Testis (tissue), 3 donors: ENCODE data around the gene SLX9. TPM values are rescaled to one million over a fixed set of nuclear protein-coding genes. Genes with fewer than 3 reads are reported as not detected.

Experiments
- DNase-seq: peaks from one replicate; pipeline ENCODE4 v3.0.0-alpha.2; 2019
- H3K27ac ChIP-seq, 2 donors: fragments of 200-600 bp; sonication (generic); one replicate each; pipeline ENCODE4 v1.5.1; 2019
- H3K27me3 ChIP-seq: fragments of 200-600 bp; sonication (generic); one replicate; pipeline ENCODE4 v1.5.1; 2019
- H3K36me3 ChIP-seq: fragments of 200-600 bp; sonication (generic); one replicate; pipeline ENCODE4 v1.5.1; 2017; ENCODE audit warnings: low read depth; ENCODE audit errors: missing control alignments
- H3K4me1 ChIP-seq: fragments of 200-600 bp; sonication (generic); one replicate; pipeline ENCODE4 v1.5.1; 2019
- H3K4me3 ChIP-seq, 2 donors: fragments of 200-600 bp; sonication (generic); one replicate each; pipeline ENCODE4 v1.5.1; 2017 to 2019
- H3K9me3 ChIP-seq: fragments of 200-600 bp; sonication (generic); one replicate; pipeline ENCODE4 v1.5.1; 2017
- POLR2A ChIP-seq: fragments of 450-650 bp; IDR thresholded peaks from one replicate; pipeline ENCODE4 v1.6.1; 2017; ENCODE audit warnings: antibody characterized with exemption, mild to moderate bottlenecking, moderate library complexity
- WGBS, 2 donors: methylation state at CpG; one replicate each; pipeline ENCODE4 v1.1.5; 2018; 5-methylcytosine and 5-hydroxymethylcytosine counted together
- intact Hi-C: fragments of 100-400 bp; cut with DNase I; formaldehyde crosslinking; loops from one replicate; pipeline ENCODE4 v1.15.1; 2023; ENCODE audit warnings: low total_unique reads
- polyA plus RNA-seq: library from polyadenylated mRNA; stranded (reverse); fragments of 350-450 nt; fragmentation: Illumina TruSeq; extraction: RNeasy Lipid Tissue Mini Kit (QIAGEN cat#74804); gene quantifications from one replicate; pipeline ENCODE4 v1.2.3, GENCODE V29; 2014; ENCODE audit warnings: low read depth, low replicate concordance; ENCODE audit not compliant: insufficient read depth
- total RNA-seq, 2 donors: library from RNA; depleted of rRNA; stranded (reverse); fragments of >200 nt; gene quantifications; one replicate each; pipeline ENCODE4 v1.2.3, GENCODE V29; 2016
- TF ChIP-seq, protein P1 (sequence below), 3 experiments: fragments of 450-650 bp in 2 of 3; fragments of 200-600 bp in 1 of 3; sonication (generic) in 1 of 3; IDR thresholded peaks; one replicate each; pipeline ENCODE4 v1.5.1; 2016 to 2019; ENCODE audit warnings: antibody characterized with exemption in 3 of 3, mild to moderate bottlenecking in 2 of 3, moderate library complexity in 1 of 3

The SLX9 gene
- total and polyA plus RNA-seq, 3 donors from 2014 or later: 30.8 to 46.2 (median 31.9) TPM

DNA sequence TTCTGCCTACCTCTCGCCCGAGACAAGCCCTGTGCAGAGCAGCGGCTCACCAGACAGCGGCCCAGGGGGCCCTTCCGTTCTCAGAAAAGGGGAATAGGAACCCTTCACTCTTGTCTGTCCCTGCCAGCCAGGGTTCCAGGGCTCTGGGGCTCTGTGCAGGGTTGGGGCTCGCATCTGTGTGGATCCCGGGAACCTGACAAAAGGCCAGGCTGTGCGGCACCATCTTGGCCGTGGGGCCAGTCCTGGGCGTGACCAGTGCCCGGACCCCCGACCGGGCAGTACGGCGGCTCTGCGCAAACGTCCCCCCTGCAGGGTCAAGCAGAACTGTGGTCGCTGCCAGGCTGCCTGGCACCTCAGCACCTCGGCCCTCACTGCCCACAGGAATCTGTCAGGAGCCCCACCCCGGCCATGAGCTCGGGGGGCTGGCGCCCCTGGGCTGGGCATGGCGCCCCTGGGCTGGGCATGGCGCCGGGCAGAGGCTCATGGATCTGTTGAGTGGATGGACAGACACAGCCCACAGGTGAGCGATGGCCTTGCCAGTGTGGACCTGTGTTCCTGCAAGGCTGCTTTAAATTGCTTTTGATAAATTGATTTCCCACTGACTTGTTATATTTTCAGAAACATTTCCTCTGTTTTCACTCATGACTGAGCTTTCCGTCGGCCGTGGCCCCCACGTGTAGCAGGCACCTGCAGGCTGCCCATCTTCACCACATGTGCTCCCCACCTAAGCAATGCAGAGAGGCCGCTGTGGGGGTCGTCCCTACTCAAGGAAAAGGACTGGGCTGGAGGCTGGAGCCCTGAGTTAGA, 59.0 kb downstream of the SLX9 start:
- DNase-seq: no peak
- Histone ChIP-seq H3K36me3 (no peaks in the 10 kb centered on the region), H3K27ac (no peak overlapping the region), H3K4me3 (no peak overlapping the region), H3K27me3 (no peaks in the 10 kb centered on the region), H3K9me3 (no peaks in the 10 kb centered on the region), H3K4me1 (no peaks in the 10 kb centered on the region)
- 87 to 93% methylated on average over 16 to 32 of the region's 32 CpGs for WGBS, 2 donors
- intact Hi-C loops: no loop called here
- TF ChIP-seq POLR2A: no peak
- TF ChIP-seq, protein P1, sequence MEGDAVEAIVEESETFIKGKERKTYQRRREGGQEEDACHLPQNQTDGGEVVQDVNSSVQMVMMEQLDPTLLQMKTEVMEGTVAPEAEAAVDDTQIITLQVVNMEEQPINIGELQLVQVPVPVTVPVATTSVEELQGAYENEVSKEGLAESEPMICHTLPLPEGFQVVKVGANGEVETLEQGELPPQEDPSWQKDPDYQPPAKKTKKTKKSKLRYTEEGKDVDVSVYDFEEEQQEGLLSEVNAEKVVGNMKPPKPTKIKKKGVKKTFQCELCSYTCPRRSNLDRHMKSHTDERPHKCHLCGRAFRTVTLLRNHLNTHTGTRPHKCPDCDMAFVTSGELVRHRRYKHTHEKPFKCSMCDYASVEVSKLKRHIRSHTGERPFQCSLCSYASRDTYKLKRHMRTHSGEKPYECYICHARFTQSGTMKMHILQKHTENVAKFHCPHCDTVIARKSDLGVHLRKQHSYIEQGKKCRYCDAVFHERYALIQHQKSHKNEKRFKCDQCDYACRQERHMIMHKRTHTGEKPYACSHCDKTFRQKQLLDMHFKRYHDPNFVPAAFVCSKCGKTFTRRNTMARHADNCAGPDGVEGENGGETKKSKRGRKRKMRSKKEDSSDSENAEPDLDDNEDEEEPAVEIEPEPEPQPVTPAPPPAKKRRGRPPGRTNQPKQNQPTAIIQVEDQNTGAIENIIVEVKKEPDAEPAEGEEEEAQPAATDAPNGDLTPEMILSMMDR (IDR thresholded peaks at IDR 0.05): no peak

DNA sequence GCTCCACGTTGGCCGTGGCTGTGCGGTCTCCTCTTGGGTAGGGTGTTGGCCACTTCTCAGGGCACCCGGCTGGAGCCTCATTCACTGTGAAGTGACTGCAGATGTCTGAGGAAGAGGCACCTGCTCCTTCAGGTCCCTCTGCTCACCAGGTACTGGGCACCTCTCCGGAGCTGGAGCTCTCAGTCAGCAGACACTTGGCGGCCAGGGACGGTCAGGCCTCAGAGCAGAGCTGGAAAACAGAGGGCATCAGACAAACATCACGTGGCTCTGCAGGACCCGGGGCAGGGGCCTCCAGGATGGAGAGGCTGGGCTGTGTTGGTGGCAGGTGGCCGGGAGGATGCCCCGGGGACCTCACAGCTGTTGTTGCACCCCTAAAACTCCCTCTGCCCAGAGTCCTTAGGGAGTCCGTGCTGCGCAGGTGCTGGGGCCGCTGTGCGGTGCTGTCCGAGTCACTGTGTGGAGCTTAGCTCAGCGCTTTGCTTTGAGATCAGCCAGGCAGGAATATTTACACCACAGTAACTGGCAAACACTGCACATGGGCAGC, 59.7 kb downstream of the SLX9 start:
- H3K27me3 ChIP-seq: no peaks in the 10 kb centered on the region
- H3K4me1 ChIP-seq: no peaks in the 10 kb centered on the region
- no peak overlapping the region for H3K27ac ChIP-seq
- TF ChIP-seq, protein P1 (IDR thresholded peaks at IDR 0.05): no peak
- TF ChIP-seq POLR2A: no peak
- H3K4me3 ChIP-seq: no peak overlapping the region
- 93 to 100% methylated on average over 1 to 17 of the region's 17 CpGs for WGBS, 2 donors
- intact Hi-C loops: no loop called here
- DNase-seq: no peak
- H3K9me3 ChIP-seq: no peaks in the 10 kb centered on the region
- no peaks in the 10 kb centered on the region for H3K36me3 ChIP-seq

DNA sequence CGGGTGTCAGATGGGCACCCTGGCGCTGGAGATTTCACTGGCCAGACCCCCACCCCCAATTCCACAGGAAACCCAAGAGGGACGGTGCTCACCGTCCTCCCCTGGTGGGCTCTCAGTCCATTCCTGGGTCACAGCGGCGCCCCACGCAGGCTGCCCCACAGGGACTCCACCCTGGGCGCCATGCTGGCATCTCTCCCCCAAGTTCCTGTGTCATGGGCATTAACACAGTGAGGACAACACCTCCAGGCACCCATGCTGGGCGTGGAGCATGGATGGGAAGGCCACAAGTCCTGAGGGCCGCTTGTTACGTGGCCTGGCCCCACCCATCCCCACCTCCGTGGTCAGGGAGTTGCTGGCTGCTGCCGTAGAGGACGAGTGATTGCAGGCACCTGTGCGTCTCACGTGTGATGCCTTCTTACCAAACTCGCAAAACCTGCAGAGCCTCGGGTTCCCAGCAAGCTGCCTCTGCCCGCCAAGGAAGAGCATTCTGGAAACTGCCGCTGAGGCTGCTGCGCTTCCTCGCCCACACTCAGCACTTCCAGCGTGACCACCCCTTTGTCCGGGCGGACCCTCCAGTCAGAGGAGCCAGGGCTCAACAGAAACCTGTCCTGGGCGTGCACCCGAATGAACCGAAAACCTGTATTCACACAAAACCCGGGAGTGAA, 60.3 kb downstream of the SLX9 start:
- H3K27me3 ChIP-seq: no peaks in the 10 kb centered on the region
- WGBS, 2 donors: 93 to 95% methylated on average over 10 to 29 of the region's 29 CpGs
- no peaks in the 10 kb centered on the region for H3K36me3 ChIP-seq
- TF ChIP-seq POLR2A: no peak
- TF ChIP-seq, protein P1 (IDR thresholded peaks at IDR 0.05): no peak
- H3K9me3 ChIP-seq: no peaks in the 10 kb centered on the region
- no peak overlapping the region for H3K4me3 ChIP-seq
- H3K4me1 ChIP-seq: no peaks in the 10 kb centered on the region
- no peak overlapping the region for H3K27ac ChIP-seq
- no peak for DNase-seq
- intact Hi-C loops: no loop called here

DNA sequence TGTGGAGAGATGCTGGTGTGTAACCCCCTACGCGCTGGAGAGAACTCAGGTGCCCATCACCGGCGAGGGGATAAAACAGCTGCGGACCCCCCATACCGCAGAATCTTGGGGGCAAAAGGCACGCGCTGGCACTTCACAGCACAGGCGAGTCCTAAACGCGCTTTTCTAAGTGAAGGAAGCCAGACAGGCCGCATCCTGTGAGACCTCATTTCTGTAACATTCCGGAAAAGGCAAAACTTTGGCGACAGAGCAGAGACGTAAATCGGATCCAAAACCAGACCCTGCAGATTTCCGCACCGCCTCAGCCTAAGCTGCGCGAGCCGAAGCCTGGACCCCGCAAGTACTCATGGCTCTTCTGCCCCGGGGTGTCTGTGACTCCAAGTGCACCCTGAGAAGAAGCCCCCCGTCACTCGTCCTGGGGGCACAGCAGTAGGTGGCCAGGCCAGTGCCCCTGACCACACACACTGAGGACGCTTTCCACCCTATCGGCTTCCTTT, 60.9 kb downstream of the SLX9 start:
- Histone ChIP-seq H3K4me3 (no peak overlapping the region), H3K36me3 (no peaks in the 10 kb centered on the region), H3K27me3 (no peaks in the 10 kb centered on the region), H3K9me3 (no peaks in the 10 kb centered on the region), H3K27ac (no peak overlapping the region), H3K4me1 (no peaks in the 10 kb centered on the region)
- WGBS, 2 donors: 89 to 93% methylated on average over 22 to 27 of the region's 27 CpGs
- DNase-seq: no peak
- intact Hi-C loops: no loop called here
- TF ChIP-seq, protein P1 (IDR thresholded peaks at IDR 0.05): no peak
- no peak for TF ChIP-seq POLR2A
